KMS-11 (cell line): ENCODE data around the gene COL8A1.

ENCODE experiments used
- H2AFZ ChIP-seq: fragments of 200-600 bp; sonication (generic); 2 replicates; pipeline ENCODE4 v1.6.1; 2016; ENCODE audit warnings: antibody characterized with exemption, mixed run types, low read depth
- H3K27ac ChIP-seq: fragments of 200-600 bp; sonication (generic); 2 replicates; pipeline ENCODE4 v1.6.1; 2016; ENCODE audit warnings: mild to moderate bottlenecking, mixed run types
- H3K27me3 ChIP-seq: fragments of 200-600 bp; sonication (generic); 2 replicates; pipeline ENCODE4 v1.6.1; 2017; ENCODE audit warnings: mild to moderate bottlenecking, low read depth, mixed run types, moderate library complexity; ENCODE audit not compliant: insufficient read depth
- H3K36me3 ChIP-seq: fragments of 200-600 bp; sonication (generic); 2 replicates; pipeline ENCODE4 v1.6.1; 2017; ENCODE audit warnings: mild to moderate bottlenecking, mixed run types; ENCODE audit not compliant: insufficient read depth
- H3K4me1 ChIP-seq: fragments of 200-600 bp; sonication (generic); 2 replicates; pipeline ENCODE4 v1.6.1; 2016; ENCODE audit warnings: mild to moderate bottlenecking, low read depth, mixed run types; ENCODE audit not compliant: poor library complexity, severe bottlenecking
- H3K4me2 ChIP-seq: fragments of 200-600 bp; sonication (generic); 2 replicates; pipeline ENCODE4 v1.7.0; 2016; ENCODE audit warnings: mild to moderate bottlenecking, mixed run types
- H3K4me3 ChIP-seq: fragments of 200-600 bp; sonication (generic); IDR thresholded peaks from 2 replicates; pipeline ENCODE4 v1.6.1; 2017; ENCODE audit warnings: low read depth, low read length, mixed read lengths; ENCODE audit not compliant: insufficient read depth
- H3K79me2 ChIP-seq: fragments of 200-600 bp; sonication (generic); 2 replicates; pipeline ENCODE4 v1.6.1; 2016; ENCODE audit warnings: low read depth, mixed run types; ENCODE audit not compliant: insufficient read depth
- H3K9ac ChIP-seq: fragments of 200-600 bp; sonication (generic); 2 replicates; pipeline ENCODE4 v1.6.1; 2016; ENCODE audit warnings: mild to moderate bottlenecking, mixed run types
- H4K20me1 ChIP-seq: fragments of 200-600 bp; sonication (generic); 2 replicates; pipeline ENCODE4 v1.6.1; 2016; ENCODE audit warnings: mild to moderate bottlenecking, mixed run types; ENCODE audit not compliant: insufficient read depth
- TF ChIP-seq, protein P1 (sequence below): fragments of 200-600 bp; sonication (generic); conservative IDR thresholded peaks from 2 replicates; pipeline ENCODE4 v1.6.1; 2017; ENCODE audit warnings: low read depth, mild to moderate bottlenecking, antibody characterized with exemption, low read length, moderate library complexity, mixed read lengths

COL8A1 gene

DNA sequence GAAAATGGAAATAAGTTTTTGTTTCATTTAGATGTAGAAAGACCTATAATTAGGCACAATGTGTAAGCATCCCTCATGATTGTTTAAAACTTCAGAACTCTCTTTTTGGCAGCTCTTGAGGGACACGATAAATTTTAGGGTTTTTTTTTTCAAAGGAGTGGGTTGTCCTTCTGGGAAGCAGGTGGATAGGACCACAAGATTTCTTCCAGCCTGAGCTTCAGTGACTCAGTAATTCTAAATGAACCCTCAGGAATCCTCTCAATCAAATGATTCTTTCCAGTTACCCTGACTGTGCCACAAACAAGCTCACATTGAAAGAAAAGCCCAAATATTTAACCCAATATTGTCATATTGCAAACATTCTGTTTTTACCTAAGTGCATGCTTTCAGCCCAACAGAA, 45.1 kb downstream of the COL8A1 start:
- H3K4me2 ChIP-seq: 0 out of 2 replicates have a peak overlapping the region, but pooled peaks have one; percentile 10
- no peaks in the 10 kb centered on the region for H3K79me2 ChIP-seq
- H3K27me3 ChIP-seq: no peaks in the 10 kb centered on the region
- H4K20me1 ChIP-seq: no peaks in the 10 kb centered on the region
- H3K4me1 ChIP-seq: peaks cover 35% of the 10 kb centered on the region
- TF ChIP-seq, protein P1, sequence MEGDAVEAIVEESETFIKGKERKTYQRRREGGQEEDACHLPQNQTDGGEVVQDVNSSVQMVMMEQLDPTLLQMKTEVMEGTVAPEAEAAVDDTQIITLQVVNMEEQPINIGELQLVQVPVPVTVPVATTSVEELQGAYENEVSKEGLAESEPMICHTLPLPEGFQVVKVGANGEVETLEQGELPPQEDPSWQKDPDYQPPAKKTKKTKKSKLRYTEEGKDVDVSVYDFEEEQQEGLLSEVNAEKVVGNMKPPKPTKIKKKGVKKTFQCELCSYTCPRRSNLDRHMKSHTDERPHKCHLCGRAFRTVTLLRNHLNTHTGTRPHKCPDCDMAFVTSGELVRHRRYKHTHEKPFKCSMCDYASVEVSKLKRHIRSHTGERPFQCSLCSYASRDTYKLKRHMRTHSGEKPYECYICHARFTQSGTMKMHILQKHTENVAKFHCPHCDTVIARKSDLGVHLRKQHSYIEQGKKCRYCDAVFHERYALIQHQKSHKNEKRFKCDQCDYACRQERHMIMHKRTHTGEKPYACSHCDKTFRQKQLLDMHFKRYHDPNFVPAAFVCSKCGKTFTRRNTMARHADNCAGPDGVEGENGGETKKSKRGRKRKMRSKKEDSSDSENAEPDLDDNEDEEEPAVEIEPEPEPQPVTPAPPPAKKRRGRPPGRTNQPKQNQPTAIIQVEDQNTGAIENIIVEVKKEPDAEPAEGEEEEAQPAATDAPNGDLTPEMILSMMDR: no peak
- H3K4me3 ChIP-seq: no peak overlapping the region
- no peak overlapping the region for H3K9ac ChIP-seq
- no peaks in the 10 kb centered on the region for H3K36me3 ChIP-seq
- no peak overlapping the region for H2AFZ ChIP-seq
- no peak overlapping the region for H3K27ac ChIP-seq

DNA sequence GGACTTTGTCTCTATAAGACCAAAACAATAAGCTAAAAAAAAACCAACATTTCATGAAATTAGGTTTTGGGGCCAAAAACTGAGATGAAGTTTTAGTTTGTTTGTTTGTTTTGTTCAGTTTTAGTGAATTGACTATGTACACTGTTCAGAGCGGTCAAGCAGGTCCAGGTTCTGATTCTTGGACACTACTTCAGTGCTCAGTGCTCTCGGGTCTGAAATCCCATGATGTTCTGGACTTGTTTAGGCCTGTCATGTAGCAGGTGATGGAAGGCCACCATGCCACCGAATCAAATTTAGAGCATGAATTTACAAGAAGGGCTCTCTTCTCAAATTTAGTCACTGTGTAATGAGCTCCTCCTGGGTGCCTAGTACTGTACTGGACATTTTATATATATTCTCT, 45.5 kb downstream of the COL8A1 start:
- H3K27ac ChIP-seq: no peak overlapping the region
- H3K79me2 ChIP-seq: no peaks in the 10 kb centered on the region
- peaks cover 35% of the 10 kb centered on the region for H3K4me1 ChIP-seq
- no peak overlapping the region for H2AFZ ChIP-seq
- H3K9ac ChIP-seq: no peak overlapping the region
- H3K36me3 ChIP-seq: no peaks in the 10 kb centered on the region
- no peak overlapping the region for H3K4me3 ChIP-seq
- H4K20me1 ChIP-seq: no peaks in the 10 kb centered on the region
- H3K27me3 ChIP-seq: no peaks in the 10 kb centered on the region
- no peak overlapping the region for H3K4me2 ChIP-seq
- TF ChIP-seq, protein P1: no peak

DNA sequence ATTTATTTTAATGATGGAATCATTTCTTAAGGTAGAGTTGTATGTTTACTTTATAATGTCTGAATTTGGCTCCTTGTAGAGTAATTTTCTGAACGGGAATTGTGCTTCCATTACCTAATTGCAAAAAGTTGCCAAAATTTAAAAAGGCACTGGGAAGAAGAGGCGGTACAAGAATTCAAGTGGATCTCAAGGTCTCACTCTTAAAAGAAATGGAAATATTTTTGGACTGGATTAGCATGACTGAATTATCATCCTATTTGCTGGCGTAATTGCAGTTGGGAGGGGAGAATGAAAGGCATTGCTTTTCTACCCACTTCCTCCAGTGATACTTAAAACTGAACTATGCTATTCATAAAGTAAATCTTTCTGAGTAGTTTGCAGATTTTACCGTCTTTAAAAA, 46.2 kb downstream of the COL8A1 start:
- no peaks in the 10 kb centered on the region for H3K36me3 ChIP-seq
- H3K4me3 ChIP-seq: no peak overlapping the region
- H3K27me3 ChIP-seq: no peaks in the 10 kb centered on the region

DNA sequence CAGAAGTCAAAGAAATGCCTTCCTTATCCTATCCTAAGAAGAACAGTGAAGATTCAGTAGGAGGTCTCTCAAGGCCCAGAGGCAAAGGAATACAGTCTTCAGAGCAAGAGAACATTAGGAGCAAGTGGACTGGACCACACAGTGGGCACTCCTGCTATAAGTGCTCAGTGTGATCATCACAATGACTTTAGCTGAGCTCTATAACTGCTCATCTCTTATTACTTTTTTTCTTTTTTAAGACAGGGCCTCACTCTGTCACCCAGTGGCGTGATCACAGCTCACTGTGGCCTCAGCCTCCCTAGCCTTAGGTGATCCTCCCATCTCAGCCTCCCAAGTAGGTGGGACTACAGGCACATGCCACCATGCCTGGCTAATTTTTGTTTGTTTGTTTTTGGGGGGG, 48.1 kb downstream of the COL8A1 start:
- no peaks in the 10 kb centered on the region for H4K20me1 ChIP-seq

More for the DNA sequence above, 46.2 kb downstream of the COL8A1 start:
- no peak overlapping the region for H3K9ac ChIP-seq
- H3K79me2 ChIP-seq: no peaks in the 10 kb centered on the region
- H3K4me2 ChIP-seq: no peak overlapping the region
- peaks cover 35% of the 10 kb centered on the region for H3K4me1 ChIP-seq
- H2AFZ ChIP-seq: no peak overlapping the region
- no peaks in the 10 kb centered on the region for H4K20me1 ChIP-seq
- TF ChIP-seq, protein P1: no peak
- no peak overlapping the region for H3K27ac ChIP-seq

More for the DNA sequence above, 48.1 kb downstream of the COL8A1 start:
- H3K4me1 ChIP-seq: peaks cover 34% of the 10 kb centered on the region
- no peaks in the 10 kb centered on the region for H3K36me3 ChIP-seq
- H3K4me3 ChIP-seq: no peak overlapping the region
- no peaks in the 10 kb centered on the region for H3K27me3 ChIP-seq
- H2AFZ ChIP-seq: no peak overlapping the region
- no peak overlapping the region for H3K4me2 ChIP-seq
- no peaks in the 10 kb centered on the region for H3K79me2 ChIP-seq
- TF ChIP-seq, protein P1: no peak
- no peak overlapping the region for H3K9ac ChIP-seq
- H3K27ac ChIP-seq: no peak overlapping the region
